HCEC 1CT (cell line): ENCODE measurements around the gene BBX.
"Not testable (repeated sequence)": the region's sequence is repeated elsewhere in the genome, so short reads cannot be mapped to it uniquely, and the experiment has no call there.

Experiments used
- DNase-seq: peaks from one replicate; pipeline ENCODE4 v3.0.0-alpha.2; 2017

Gene BBX

GRCh38 chr3:107689355-107689754, 166.6 kb downstream of the BBX start:
- no peak for DNase-seq

GRCh38 chr3:107690522-107691138, 167.9 kb downstream of the BBX start:
- peak; percentile 46 for DNase-seq

GRCh38 chr3:107691984-107692383, 169.2 kb downstream of the BBX start:
- DNase-seq: not testable (repeated sequence)

GRCh38 chr3:107697348-107697747, 174.6 kb downstream of the BBX start:
- DNase-seq: not testable (repeated sequence)

- DNase-seq: not testable (repeated sequence)
Observed at GRCh38 chr3:107697855-107698254, 175.1 kb downstream of the BBX start.

- DNase-seq: peak; percentile 31
Observed at GRCh38 chr3:107699682-107700081, 176.9 kb downstream of the BBX start.

- no peak for DNase-seq
Observed at GRCh38 chr3:107701299-107701698, 178.5 kb downstream of the BBX start.

- DNase-seq: peak; percentile 56
Observed at GRCh38 chr3:107704477-107704876, 181.7 kb downstream of the BBX start.

- DNase-seq: no peak
Observed at GRCh38 chr3:107705046-107705445, 182.3 kb downstream of the BBX start.

- peak; percentile 24 for DNase-seq
Observed at GRCh38 chr3:107710851-107711250, 188.1 kb downstream of the BBX start.

GRCh38 chr3:107716734-107717133, 194.0 kb downstream of the BBX start:
- no peak for DNase-seq

- DNase-seq: no peak
Observed at GRCh38 chr3:107718547-107718946, 195.8 kb downstream of the BBX start.

GRCh38 chr3:107727102-107727501, 204.3 kb downstream of the BBX start:
- DNase-seq: no peak

- DNase-seq: no peak
Observed at GRCh38 chr3:107729686-107730085, 206.9 kb downstream of the BBX start.

GRCh38 chr3:107734317-107734716, 211.6 kb downstream of the BBX start:
- DNase-seq: no peak

- no peak for DNase-seq
Observed at GRCh38 chr3:107737914-107738313, 215.2 kb downstream of the BBX start.

GRCh38 chr3:107738486-107739183, 215.9 kb downstream of the BBX start:
- DNase-seq: no peak

GRCh38 chr3:107739227-107739626, 216.5 kb downstream of the BBX start:
- DNase-seq: no peak

- peak; percentile 41 for DNase-seq
Observed at GRCh38 chr3:107740992-107741896, 218.5 kb downstream of the BBX start.

GRCh38 chr3:107745354-107745753, 222.6 kb downstream of the BBX start:
- no peak for DNase-seq

- peak; percentile 48 for DNase-seq
Observed at GRCh38 chr3:107752202-107752990, 229.6 kb downstream of the BBX start.

GRCh38 chr3:107753494-107753893, 230.7 kb downstream of the BBX start:
- DNase-seq: peak; percentile 33

- DNase-seq: no peak
Observed at GRCh38 chr3:107753976-107754375, 231.2 kb downstream of the BBX start.
